GM19043 (cell line): ENCODE data around the gene C4BPB.

ENCODE experiments used
- ATAC-seq: cut with Tn5 transposase; IDR thresholded peaks from one replicate; pipeline ENCODE4 v1.9.1; 2021; ENCODE audit warnings: low read depth; ENCODE audit not compliant: unreplicated experiment

C4BPB gene

DNA sequence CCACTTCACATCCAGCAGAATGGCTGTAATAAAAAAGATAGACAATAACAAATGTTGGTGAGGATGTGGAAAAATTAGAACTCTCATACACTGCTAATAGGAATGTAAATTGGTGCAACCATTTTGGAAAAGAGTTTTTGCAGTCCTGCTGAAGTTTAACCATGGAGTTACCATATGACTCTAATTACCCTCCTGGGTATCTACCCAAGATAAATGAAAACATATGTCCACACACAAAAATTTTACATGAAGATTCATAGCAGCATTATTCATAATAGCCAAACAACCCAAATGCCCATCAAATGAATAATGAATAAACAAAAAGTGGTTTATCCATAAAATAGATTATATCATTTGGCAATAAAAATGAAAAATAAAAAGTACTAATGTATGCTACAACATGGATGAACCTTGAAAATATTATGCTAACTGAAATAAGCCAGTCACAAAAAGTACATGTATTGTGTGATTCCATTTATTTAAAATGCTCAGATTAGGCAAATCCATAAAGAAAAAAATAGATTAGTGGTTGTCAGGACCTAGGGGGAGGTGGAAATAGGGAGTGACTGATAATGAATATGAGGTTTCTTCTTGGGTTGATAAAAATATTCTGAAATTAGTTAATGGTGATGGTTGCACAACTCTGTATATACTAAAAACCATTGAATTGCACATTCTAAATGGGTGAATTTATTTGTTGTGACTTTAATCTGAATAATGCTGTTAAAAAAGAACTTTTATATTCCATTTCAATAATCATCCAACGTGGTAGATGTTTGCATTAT is 41.8 kb downstream of the C4BPB start:
- ATAC-seq: no peak

DNA sequence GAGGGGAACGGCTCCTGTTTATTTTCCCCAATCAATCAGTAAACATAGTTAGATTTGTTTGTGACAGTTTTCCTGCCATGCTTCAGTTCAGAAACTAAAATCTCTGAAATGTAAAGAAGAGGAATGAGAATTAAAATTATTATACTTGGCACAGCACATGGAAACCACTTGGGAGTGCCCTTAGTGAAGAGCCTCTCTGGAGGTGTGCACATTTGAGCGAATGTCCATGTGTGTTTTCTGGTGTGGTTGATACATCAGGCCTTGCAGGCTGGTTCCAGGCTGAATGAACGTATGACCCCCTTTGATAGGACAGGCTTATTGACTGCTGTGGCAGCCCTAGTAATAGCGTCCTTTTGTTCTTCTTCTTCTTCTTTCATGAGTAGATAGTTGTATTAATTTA is 42.5 kb downstream of the C4BPB start:
- no peak for ATAC-seq

DNA sequence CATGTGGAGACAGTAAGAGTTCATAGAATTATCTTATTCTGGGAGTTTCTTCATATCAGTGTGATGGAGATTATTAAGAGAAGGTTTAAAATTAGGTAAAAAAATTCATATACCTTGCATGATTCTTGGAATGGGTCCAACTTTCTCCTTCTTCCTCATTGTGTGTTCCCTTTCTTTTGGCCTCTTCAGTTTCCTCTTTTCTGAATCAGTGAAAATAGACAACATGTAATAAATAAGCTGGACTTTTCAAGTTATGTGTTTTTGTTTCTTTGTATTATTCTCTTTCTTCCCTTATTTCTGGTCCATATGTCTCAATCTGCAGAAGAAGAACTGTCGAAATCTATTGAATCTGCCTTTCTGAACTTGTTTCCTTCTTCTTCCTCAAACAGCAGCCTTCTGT is 45.9 kb downstream of the C4BPB start:
- ATAC-seq: no peak

DNA sequence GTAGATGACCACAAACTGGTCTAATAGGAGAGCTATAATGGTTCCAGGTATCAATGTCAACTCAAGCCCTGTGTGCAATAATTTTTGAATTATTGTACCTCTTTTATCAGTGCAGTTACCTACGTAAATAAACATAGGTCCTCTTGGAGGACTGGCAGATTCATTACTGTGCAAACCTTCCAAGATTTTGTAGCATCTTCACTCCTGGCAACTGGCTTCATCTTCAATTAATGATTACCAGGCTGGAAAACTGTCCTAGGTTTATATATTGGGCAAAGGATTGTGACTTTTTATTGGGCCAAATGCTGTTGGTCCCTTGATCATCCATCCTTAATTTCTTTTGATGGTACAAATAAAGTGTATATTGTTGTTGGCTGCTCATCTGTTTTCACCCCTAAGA is 51.0 kb downstream of the C4BPB start:
- ATAC-seq: no peak

DNA sequence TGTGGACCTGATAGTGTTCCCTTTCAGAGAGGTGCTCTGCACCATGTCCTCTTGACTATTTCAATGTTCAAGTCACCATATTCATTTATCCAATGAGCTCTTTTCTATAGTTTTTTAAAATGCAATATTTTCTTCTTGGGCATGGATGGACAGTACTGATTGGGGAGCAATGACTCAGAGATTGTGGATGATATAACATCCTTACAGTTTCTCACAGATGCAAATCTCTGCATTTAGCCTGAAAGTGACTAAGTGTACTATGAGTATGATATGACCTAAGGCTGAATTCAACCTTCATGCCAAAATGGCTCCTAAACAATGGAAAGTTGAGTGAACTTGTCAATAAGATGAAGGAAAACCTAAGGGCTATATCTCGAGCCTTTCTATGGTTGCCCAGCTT is 51.9 kb downstream of the C4BPB start:
- ATAC-seq: no peak

DNA sequence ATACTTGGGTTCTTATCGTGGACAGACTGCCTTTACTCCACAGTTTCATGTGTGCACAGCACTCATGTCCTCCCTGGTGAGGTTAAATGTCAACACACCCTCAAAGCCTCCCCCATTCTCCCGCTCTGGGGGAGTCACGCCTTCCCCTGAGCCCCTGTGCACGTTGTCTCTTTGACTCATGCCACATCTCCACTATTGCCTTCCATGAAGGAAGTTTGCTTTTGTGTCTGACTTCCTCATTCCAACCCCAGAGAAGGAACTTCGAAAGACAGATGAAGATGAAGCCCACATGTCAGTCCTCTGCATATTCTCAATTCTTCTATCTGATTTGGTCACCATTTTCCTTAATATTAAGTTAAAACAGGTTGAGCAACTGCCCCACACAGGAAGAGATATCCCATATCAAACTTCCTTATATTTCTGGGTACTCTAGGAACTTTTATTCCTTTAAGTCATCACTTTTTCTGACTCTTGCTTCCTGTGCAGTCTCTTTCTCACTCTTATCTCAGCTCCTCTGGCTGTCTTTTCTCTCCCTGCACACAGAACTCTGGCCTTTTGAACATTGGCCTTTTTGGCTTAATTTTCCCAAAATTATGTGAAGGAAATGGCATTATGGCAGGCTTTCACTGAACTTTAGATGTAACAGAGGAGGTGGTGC is 56.9 kb downstream of the C4BPB start:
- no peak for ATAC-seq
